Measurements from ENCODE around the gene EVL.

Gene EVL

GRCh38 chr14:100114109-100114765 is 49.0 kb downstream of the EVL start:
- DNase-seq, result no peak

DNA sequence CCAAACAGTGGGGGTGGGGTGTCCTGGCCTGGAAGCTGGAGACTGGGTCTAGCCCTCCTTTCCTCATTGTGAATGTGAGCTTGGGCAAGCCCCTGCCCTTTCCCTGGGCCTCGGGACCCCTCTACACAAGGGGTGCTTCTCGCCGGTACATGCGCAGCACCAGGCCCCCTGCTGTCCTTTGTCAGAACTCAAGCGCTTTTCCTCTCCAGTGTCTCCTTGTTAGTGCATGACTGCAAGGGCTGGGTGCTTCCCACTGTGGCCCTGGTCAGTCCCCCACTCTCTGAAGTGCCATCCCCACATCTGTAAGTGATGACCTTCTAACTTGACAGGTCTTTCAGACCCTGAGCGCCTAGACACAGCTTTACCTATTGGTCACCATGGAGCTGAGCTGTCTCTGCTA is 50.0 kb downstream of the EVL start:
- DNase-seq, result no peak

- no peak for DNase-seq
Measured at GRCh38 chr14:100115726-100116125, 50.5 kb downstream of the EVL start.

GRCh38 chr14:100116134-100116533 is 50.9 kb downstream of the EVL start:
- peak; percentile 61 for DNase-seq

GRCh38 chr14:100117026-100117425 is 51.8 kb downstream of the EVL start:
- DNase-seq, result no peak

DNA sequence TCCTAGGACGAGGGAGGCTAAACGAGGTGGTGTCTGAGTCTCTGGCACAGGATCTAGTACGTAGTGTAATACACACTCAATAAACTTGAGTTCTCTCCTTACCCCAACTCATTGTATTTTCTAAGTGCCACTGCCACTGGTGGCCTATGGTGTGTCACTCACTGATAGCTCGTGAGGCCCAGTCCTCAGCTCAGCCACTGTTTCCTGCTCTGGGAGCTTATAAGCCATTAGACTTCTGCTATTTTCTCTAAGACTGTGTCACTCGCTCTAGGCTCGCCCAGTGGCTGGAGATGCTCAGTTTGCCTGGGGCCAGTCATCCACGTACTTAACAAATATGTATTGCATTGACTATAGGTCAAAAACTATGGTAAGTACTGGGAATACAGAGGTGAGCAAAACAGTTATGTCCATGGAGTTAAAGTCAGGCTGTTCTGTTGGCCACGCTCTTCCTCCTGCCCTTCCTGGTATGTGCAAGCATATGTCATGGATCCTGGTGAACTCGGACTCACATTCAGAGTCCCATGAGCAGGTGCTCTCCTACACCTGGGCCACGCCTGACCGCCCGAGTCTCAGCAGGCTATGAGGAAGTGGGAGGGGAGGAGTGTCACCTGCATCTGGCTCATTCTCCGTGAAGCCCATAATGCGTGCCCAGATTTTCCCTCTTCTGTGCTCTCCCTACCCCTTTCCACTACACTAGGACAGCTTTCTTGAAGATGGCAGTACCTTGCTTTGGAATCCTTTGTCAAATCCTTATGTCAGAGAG is 52.6 kb downstream of the EVL start:
- no peak for DNase-seq

DNA sequence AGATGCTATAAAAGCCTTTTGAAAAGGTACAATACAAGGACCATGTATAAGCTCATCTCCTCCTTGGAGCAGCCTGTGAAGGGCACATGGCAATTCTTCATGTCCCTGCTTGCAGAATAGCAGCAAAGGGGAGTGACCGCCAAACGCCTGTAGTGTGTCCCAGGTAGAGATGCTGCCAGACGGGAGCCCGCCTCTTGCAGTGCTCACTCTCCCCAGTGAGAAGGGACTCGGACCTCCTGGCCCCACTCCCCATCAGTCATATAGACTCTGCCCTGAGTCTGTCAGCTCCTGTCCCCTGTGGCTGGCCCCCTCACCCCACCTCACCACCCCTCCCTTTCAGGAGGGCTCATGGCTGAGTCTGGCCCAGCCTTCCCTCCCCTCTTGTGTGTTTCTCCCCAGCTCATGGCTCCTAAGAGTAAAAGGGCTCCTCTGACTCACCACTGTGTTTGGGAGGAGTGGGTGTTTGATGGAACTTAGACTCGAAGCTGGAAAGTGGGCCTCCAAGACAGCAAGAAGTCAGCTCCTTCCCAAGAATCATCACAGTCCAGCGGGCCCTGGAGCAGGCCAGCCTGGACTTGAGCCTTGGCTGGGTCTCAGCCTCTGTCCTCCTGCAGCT is 53.3 kb downstream of the EVL start:
- DNase-seq, result no peak

DNA sequence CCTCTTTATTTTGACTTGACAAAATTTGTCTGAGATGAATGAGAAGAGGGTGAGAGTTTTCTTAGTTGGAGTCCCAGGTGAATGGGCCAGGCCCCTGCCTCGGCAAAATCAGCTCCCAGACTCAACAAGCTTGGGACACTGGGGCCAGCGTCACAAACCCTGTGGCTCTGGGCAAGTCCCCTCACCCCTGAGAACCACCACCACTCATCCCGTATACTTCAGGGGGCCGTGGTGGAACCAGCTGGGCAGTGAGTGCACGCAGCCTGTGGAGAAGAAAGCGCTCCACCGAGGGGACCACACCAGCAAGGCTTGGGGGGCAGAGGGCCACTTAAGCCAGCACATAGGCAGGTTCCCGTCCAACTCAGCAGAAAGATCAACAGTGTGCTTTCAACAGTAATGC is 54.0 kb downstream of the EVL start:
- no peak for DNase-seq

GRCh38 chr14:100120522-100121269 is 55.5 kb downstream of the EVL start:
- no peak for DNase-seq

GRCh38 chr14:100121643-100122480 is 56.6 kb downstream of the EVL start:
- no peak for DNase-seq

DNA sequence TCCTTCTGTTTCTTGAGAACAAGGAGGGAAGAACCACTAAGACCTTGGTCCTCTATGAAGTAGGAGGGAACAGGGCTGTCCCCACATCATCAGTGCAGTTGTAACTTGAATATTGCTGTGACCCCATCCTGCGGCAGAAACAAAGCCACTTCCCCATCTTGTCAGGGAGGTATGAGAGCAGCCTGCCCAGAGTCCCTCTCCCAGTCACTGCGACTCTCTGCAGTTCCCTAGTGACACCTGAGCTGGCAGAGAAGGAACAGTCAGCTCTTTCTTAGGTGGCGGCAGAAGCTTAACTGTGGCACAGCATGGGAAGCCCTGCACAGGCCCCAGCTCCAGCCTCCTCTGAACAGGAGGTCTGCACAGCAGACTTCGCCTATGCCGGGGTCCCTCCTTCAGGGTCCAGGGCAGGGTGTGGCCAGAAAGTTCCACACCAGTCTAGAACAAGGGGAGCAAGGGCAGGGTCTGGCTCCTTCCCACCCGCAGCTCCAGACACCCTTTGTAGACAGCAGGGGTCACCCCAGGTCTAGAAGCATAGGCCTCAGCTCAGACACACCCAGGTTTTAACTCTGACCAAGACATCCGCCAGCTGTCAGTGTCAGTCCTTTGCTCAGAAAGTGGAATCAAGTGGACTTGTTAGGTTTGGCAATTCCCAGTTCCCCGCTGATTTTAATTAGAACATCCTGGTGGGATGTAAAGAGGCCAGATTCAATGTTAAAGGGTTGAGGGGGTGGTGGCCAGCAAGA is 57.4 kb downstream of the EVL start:
- DNase-seq, result no peak

- DNase-seq, result no peak
Measured at GRCh38 chr14:100123618-100124017, 58.4 kb downstream of the EVL start.

DNA sequence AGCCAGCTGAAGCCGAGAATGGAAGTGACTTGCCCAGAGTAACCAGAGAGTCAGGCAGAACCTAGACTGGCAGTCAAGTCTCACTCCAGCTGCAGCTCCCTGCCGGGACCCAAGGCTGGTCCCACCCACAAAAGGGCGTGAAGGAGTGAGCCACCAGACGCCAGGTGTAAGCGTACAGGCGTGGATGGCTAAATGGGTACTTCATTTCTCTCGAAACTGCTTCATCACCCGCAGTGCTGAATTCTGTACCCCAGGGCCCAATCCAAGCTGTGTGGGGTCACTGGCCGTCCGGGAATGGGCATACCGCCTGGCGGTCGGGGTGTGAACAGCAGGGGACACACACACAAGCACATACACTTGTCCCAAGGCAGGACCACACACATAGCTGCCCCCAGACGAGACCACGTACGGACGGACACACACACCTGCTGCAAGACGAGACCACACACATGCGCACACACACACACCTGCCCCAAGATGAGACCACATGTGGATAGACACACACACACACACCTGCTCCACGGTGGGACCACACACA is 59.4 kb downstream of the EVL start:
- DNase-seq, result no peak

DNA sequence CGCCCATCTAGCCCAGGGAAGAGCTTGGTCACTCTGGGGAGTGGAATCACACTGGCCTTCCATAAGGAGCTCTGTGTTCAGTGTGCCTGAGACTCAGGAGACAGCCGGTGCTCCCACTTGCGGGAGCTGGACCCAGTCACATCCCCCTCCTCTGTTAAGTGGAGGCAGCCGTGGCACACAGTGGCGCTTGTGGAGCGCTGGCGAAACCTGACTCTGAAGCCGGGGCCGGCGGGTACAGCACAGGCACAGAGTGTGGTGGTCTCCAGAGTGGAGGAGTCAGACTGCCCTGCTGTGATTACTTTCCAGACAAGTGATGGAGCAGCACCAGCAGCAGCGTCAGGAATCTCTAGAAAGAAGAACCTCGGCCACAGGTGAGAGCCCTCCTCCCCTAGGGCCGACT is 61.2 kb downstream of the EVL start:
- DNase-seq, result no peak

DNA sequence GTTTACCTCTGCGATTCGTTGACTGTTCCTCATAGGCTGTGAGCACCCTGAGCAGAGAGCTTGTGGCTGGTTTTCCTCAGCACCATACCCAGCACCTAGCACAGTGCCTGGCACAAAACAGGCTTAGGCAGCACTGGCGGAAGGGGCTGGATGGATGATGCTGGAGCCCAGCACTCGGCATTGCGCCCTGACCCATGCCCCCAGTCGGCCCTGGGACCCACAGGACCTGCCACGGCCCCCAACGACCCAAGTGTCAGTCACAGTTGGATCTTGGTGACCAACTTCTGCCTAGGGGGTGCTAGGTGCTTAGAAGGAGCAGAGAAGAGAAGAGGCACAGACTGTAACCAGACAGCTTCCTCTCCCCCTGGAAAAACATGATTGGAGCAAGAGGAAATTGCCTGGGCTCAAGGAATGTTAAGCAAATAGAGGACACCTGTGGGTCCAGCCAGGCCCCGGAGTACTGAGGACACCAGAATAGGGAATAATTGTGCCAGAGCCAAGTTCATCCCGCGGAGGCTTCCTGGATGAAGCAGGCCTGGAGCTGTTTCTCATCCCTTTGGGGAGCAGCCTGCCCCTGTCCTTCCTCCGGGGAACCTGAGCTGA is 62.7 kb downstream of the EVL start:
- no peak for DNase-seq

DNA sequence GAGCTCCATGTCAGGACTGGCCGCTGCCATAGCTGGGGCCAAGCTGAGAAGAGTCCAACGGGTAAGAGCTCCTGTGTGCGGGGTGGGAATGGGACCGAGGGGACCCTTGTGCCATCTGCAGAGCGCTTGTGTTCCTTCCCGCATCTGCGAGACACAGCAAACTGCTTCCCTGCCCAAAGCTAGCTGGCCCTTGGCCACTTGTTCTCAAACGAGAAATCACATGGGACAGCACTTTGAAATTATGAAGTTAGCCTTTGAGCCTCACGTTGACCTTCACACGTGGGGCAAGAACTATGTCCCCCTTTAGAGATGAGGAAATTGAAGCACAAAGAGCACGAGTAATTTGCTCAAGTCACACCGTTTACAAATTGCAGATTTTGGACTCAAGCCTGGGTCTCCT is 63.5 kb downstream of the EVL start:
- DNase-seq, result no peak

- DNase-seq, result no peak
Measured at GRCh38 chr14:100129161-100129589, 64.0 kb downstream of the EVL start.

GRCh38 chr14:100130521-100130920 is 65.3 kb downstream of the EVL start:
- no peak for DNase-seq

GRCh38 chr14:100131181-100131580 is 66.0 kb downstream of the EVL start:
- no peak for DNase-seq

- DNase-seq, result no peak
Measured at GRCh38 chr14:100132161-100132902, 67.1 kb downstream of the EVL start.

Data from NCI-H1694 treated with DMSO at 0.1 percent for 48 hours (cell line).